GM20000 (cell line): ENCODE measurements around the gene HGD.

ENCODE experiments used
- DNase-seq: peaks from one replicate; pipeline ENCODE4 v3.0.0; 2012; ENCODE audit warnings: low spot score
- TF ChIP-seq, protein P1 (sequence below): IDR thresholded peaks from 2 replicates; pipeline ENCODE4 v1.5.1; 2012; ENCODE audit warnings: mild to moderate bottlenecking, control low read depth; ENCODE audit errors: extremely low read depth, missing control alignments

Gene HGD

DNA sequence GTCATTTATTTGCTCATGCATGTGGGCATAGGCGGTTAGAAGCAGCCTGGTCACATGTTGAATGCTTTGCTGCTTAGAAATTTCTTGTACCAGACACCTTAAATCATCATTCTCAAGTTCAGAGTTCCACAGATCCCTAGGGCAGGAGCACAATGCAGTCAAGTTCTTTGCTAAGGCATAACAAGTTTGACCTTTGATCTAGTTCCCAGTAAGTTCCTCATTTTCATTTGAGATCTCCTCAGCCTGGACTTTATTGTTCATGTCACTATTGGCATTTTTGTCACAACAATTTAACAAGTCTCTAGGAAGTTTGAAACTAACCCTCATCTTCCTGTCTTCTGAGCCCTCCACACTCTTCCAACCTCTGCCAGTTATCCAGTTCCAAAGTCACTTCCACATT lies 22.8 kb downstream of the HGD start:
- TF ChIP-seq, protein P1, sequence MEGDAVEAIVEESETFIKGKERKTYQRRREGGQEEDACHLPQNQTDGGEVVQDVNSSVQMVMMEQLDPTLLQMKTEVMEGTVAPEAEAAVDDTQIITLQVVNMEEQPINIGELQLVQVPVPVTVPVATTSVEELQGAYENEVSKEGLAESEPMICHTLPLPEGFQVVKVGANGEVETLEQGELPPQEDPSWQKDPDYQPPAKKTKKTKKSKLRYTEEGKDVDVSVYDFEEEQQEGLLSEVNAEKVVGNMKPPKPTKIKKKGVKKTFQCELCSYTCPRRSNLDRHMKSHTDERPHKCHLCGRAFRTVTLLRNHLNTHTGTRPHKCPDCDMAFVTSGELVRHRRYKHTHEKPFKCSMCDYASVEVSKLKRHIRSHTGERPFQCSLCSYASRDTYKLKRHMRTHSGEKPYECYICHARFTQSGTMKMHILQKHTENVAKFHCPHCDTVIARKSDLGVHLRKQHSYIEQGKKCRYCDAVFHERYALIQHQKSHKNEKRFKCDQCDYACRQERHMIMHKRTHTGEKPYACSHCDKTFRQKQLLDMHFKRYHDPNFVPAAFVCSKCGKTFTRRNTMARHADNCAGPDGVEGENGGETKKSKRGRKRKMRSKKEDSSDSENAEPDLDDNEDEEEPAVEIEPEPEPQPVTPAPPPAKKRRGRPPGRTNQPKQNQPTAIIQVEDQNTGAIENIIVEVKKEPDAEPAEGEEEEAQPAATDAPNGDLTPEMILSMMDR: no peak
- no peak for DNase-seq

DNA sequence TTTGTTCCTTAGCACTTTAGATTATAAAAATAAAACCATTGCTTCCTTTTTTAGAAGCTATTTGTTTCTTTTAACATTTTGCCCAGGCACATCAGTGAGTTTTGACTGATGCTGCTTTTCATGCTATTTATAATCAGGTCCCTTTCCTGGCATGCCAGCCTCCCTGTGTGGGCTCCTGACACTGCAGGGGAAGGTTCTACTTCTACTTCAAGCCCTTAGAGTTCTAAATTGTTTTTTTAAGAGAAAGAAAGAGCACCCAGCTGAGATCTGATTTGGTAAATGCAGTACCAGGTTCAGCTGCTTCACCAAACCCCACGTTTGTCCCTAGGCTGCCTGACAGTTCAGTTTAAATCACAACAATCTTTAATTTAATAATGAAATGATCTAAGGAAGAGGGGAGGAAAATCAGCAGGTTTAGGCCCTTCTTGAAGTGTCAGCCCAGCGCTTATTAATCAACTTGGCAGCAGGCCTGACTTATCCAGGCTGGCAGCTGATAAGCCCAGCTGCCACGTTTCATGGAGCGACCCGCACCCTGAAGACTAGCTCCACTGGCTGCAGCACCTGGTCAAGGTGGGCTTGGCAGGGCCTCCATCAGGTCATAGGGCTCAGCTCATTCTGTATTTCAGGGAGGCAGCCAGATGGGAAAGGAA lies 29.0 kb downstream of the HGD start:
- DNase-seq: no peak
- TF ChIP-seq, protein P1: no peak

DNA sequence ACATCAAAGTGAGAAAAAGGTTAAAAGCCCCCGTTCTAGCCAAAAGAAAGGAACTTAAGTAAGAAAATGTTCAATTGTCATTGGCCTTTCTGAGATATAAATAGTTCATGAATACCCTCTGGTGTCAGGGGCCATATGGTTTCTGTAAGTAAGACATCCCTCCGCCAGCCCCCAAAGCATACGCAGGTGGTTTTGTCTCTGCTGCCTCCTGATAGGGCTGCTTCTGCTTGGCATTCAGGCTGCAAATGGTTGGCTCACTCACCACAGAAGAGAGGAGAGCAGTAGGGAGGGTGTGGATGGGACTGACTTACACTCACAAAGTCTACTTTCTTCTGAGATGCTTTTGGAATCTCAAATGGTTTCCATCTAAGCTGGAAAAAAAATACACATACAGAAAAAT lies 29.8 kb downstream of the HGD start:
- DNase-seq: no peak
- TF ChIP-seq, protein P1: no peak

DNA sequence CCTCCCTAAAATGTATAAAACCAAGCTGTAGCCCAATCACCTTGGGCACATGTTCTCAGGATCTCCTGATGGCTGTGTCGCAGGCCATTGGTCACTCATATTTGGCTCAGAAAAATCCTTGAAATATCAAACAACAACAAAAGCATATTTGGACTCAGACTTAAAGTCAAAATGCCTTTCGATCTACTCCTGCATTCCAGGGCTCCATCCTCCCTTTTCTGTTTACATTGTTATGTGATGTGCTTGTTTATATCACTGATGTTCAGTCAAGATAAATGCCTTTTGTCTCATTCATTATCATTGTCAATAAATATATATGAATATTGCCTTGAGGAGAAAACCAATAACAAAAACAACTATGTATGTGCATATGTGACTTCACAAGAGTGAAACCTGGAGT lies 31.7 kb downstream of the HGD start:
- no peak for DNase-seq
- TF ChIP-seq, protein P1: no peak

DNA sequence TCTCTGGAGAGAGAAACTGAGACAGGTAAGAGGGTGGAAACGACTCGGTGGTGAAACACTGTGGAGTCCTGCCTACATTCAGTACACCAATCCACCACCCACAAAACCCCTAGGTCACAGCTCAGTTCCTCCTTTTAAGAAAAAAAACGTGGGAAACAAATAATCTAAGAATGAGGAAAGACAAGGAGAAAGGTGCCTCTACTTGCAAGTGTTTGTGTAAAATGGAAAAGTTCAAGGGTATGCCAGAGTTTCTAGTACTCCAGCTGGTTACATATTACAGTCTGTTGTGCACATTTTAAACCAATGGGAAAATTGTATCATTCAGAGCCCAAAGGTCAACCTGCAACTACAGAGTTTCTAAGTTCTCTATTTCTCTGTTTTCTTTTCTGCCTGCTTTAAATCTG lies 32.2 kb downstream of the HGD start:
- no peak for DNase-seq
- TF ChIP-seq, protein P1: no peak

DNA sequence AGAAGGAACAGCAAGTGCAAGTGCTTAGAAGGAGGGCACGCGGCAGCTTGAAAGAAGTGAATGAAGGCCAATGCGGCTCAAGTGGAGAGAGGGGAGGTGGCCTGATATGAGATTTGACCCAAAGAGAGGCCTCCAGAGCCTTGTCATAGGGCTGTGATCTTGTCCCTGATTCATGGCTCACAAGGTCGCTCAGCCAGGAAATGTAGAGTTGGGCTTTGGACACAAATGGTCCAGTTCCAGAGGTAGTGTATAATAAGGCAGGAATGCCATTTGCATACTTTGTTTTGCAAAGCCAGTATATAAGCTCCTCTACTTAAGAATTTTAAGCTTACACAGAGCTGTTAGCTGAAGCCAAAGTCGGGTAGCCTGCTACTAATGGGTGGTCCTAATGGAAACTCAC lies 33.7 kb downstream of the HGD start:
- no peak for DNase-seq
- TF ChIP-seq, protein P1: no peak

DNA sequence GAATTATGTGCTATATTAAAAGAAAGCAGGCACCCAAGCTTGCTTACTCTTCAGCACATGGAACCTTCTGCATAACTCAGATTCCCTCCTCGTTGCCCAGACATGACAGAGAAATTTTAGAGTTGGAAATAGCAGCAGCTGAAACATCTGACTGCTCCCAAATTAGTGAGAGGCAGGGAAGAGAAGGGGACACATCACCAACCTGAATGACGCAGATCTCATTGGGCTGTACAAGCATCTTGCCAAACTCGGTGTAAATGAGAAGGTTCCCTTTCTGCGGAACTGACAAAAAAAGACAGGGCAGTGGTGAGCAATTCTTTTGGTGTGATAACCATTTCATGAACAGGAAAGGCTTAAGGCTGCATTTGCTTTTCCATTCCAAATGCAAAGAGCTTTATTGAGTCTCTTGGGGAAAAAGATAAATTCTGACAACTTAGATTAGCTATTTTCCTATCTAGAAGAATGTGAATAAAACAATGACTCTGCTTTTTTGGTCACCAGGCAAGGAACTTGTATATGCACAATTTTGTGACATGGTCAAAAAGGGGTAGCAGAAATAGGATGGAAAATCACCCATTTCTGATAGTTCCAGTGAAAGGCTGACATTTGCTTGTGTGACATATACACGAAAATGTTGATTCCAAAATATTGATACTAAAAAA lies 35.1 kb downstream of the HGD start:
- TF ChIP-seq, protein P1: no peak
- DNase-seq: no peak
